ENCODE results near the gene NMNAT2. TPM values are rescaled to one million over a fixed set of nuclear protein-coding genes. Genes with fewer than 3 reads are reported as not detected.

NMNAT2 gene
- total RNA-seq, 1 donor from 2014 or later = 1.7 TPM

- H3K4me1 ChIP-seq = no peaks in the 10 kb centered on the region
- TF ChIP-seq, protein P1, sequence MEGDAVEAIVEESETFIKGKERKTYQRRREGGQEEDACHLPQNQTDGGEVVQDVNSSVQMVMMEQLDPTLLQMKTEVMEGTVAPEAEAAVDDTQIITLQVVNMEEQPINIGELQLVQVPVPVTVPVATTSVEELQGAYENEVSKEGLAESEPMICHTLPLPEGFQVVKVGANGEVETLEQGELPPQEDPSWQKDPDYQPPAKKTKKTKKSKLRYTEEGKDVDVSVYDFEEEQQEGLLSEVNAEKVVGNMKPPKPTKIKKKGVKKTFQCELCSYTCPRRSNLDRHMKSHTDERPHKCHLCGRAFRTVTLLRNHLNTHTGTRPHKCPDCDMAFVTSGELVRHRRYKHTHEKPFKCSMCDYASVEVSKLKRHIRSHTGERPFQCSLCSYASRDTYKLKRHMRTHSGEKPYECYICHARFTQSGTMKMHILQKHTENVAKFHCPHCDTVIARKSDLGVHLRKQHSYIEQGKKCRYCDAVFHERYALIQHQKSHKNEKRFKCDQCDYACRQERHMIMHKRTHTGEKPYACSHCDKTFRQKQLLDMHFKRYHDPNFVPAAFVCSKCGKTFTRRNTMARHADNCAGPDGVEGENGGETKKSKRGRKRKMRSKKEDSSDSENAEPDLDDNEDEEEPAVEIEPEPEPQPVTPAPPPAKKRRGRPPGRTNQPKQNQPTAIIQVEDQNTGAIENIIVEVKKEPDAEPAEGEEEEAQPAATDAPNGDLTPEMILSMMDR (IDR thresholded peaks at IDR 0.05) = no peak
- TF ChIP-seq POLR2A (IDR thresholded peaks at IDR 0.05) = no peak
- no peak for TF ChIP-seq POLR2AphosphoS5 (IDR thresholded peaks at IDR 0.05; ENCODE audit: insufficient read depth in 1 of 2, low read depth in 1 of 2)
- H3K36me3 ChIP-seq = no peaks in the 10 kb centered on the region
- no peak overlapping the region for H3K27ac ChIP-seq
- no peak overlapping the region for H3K4me3 ChIP-seq
- H3K27me3 ChIP-seq = no peaks in the 10 kb centered on the region
- intact Hi-C loops (cut with DNase I) = no loop called here
- H3K9me3 ChIP-seq = no peaks in the 10 kb centered on the region
- DNase-seq (ENCODE audit: extremely low spot score in 2 of 2) = no peak
These were observed 63.0 kb downstream of the NMNAT2 start for GRCh38 chr1:183355181-183355580.

- no peaks in the 10 kb centered on the region for H3K27me3 ChIP-seq
- peaks cover 7% of the 10 kb centered on the region for H3K4me1 ChIP-seq
- intact Hi-C loops (cut with DNase I) = no loop called here
- H3K27ac ChIP-seq = no peak overlapping the region
- no peak for TF ChIP-seq POLR2A (IDR thresholded peaks at IDR 0.05)
- TF ChIP-seq, protein P1 (IDR thresholded peaks at IDR 0.05) = no peak
- no peak for TF ChIP-seq POLR2AphosphoS5 (IDR thresholded peaks at IDR 0.05; ENCODE audit: insufficient read depth in 1 of 2, low read depth in 1 of 2)
- no peaks in the 10 kb centered on the region for H3K36me3 ChIP-seq
- H3K9me3 ChIP-seq = no peaks in the 10 kb centered on the region
- no peak for DNase-seq (ENCODE audit: extremely low spot score in 2 of 2)
- no peak overlapping the region for H3K4me3 ChIP-seq
These were observed 64.6 kb downstream of the NMNAT2 start for GRCh38 chr1:183353597-183353996.

- Histone ChIP-seq H3K36me3 (no peaks in the 10 kb centered on the region), H3K4me3 (no peak overlapping the region), H3K27ac (peak overlapping the region; percentile 0), H3K4me1 (peaks cover 7% of the 10 kb centered on the region), H3K9me3 (no peaks in the 10 kb centered on the region), H3K27me3 (no peaks in the 10 kb centered on the region)
- TF ChIP-seq, protein P1 (IDR thresholded peaks at IDR 0.05) = no peak
- TF ChIP-seq POLR2A (IDR thresholded peaks at IDR 0.05) = no peak
- peak in 1 of 2 donors; percentile 39 for TF ChIP-seq POLR2AphosphoS5 (IDR thresholded peaks at IDR 0.05; ENCODE audit: insufficient read depth in 1 of 2, low read depth in 1 of 2)
- intact Hi-C loops (cut with DNase I) = no loop called here
- DNase-seq (ENCODE audit: extremely low spot score in 2 of 2) = no peak
These were observed 68.9 kb downstream of the NMNAT2 start for GRCh38 chr1:183349201-183349711.

DNA sequence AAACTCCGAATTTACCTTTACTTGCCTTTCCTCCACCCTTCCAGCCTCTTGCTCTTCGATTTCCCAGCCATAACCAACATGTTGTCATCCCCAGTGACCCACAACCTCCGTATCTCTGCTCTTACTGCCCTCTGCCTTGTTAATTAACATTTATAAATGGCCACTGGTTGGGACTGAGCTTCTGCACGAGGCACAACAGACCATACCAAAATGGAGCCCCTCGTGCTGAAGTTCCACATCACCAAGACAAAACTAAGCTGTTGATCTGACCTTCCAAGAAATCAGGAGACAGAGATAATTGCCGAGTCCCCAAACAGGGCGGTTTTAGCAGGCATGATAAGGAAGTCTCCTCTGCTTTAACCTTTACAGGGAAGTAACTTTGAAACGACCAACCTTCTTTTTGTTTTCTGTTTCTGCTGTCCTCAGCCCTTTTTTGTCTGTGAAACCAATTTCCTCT, 71.9 kb downstream of the NMNAT2 start:
- Histone ChIP-seq H3K4me3 (no peak overlapping the region), H3K4me1 (peaks cover 7% of the 10 kb centered on the region), H3K27me3 (no peaks in the 10 kb centered on the region), H3K36me3 (no peaks in the 10 kb centered on the region), H3K27ac (no peak overlapping the region), H3K9me3 (no peaks in the 10 kb centered on the region)
- intact Hi-C loops (cut with DNase I) = no loop called here
- TF ChIP-seq POLR2A (IDR thresholded peaks at IDR 0.05) (no peak), POLR2AphosphoS5 (IDR thresholded peaks at IDR 0.05; ENCODE audit: insufficient read depth in 1 of 2, low read depth in 1 of 2) (no peak)
- TF ChIP-seq, protein P1 (IDR thresholded peaks at IDR 0.05) = no peak
- no peak for DNase-seq (ENCODE audit: extremely low spot score in 2 of 2)

GRCh38 chr1:183339556-183340167, 78.5 kb downstream of the NMNAT2 start:
- DNase-seq (ENCODE audit: extremely low spot score in 2 of 2) = no peak
- no peaks in the 10 kb centered on the region for H3K9me3 ChIP-seq
- intact Hi-C loops (cut with DNase I) = no loop called here
- H3K36me3 ChIP-seq = no peaks in the 10 kb centered on the region
- no peak for TF ChIP-seq POLR2A (IDR thresholded peaks at IDR 0.05)
- TF ChIP-seq, protein P1 (IDR thresholded peaks at IDR 0.05) = no peak
- TF ChIP-seq POLR2AphosphoS5 (IDR thresholded peaks at IDR 0.05; ENCODE audit: insufficient read depth in 1 of 2, low read depth in 1 of 2) = no peak
- no peaks in the 10 kb centered on the region for H3K27me3 ChIP-seq
- no peak overlapping the region for H3K4me3 ChIP-seq
- H3K4me1 ChIP-seq = no peaks in the 10 kb centered on the region
- no peak overlapping the region for H3K27ac ChIP-seq
